SHP77 (cell line): ENCODE results near the gene HS3ST3B1.
A peak's percentile ranks its signal among the peaks of the same experiment; 100 is the strongest.

ENCODE experiments used
- DNase-seq, 2 experiments: peaks; one replicate each; lab custom pipeline; 2025; lab: John Stamatoyannopoulos, UW

The HS3ST3B1 gene

DNA sequence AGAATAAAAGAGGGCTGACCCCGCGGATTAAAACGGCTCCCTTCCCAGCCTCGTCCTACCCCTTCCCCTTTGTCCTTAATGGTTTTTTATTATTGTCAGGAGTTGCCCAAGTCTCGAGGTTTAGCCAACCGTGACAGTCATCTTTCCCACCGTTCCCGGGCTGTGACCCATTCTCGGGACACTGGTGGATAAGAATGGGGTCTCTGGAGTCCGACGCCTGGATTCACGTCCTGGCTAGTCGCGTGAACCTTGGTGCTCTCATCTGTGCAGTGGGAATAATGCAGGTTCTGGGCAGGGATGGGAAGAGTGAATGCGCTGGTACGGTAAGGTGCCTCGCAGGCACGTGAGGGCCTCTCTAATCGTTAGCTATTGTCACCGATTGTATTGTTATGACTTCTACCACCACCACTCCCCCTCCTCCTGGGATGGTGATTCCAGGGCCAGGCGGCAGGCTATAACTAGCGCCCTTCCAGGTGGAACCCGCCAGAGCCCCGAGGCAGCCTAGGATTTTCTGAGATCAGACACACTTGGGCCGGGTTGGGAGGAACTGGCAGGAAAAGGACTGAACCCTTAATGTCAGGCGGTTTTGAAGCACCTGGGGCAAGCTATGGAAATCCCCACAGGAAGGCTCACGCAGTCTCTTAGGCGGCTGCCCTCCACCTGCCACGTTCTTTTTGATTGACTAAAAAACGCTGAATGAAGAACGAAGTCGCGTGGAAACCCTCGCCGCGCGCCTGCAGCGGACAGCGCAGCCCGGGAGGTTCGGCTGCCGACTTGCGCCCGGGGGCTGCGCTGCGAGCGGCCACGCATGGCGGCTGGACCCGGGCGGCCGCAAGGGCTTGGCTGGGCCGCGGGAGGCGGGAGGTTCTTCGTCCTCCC, 2.7 kb downstream of the HS3ST3B1 start:
- DNase-seq, result no peak

DNA sequence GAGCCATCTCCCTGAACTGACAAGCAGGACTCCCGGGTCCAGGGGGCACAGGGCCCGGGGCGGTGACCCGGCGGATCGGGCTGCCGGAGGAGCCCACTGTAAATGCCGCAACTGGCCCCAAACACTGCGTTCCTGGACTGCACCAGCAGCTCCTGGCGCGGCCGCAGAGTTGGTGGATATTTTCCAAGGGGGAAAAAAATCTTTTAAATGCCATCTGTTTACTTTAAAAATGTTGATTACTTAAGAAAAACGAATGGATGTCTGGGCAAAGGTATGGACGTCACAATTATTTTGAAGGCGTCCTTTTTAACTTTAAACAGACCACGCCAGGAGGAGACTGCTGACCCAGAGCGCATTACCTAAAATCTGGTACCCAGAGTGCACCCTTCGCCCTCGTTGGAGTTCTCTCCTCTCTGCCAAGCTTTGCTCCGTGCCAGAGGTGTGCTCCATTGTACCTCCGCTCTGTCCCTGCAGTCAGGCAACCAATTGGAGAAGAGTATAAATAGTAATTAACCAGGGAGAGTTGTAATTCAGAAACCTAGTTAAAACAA, 3.4 kb downstream of the HS3ST3B1 start:
- no peak for DNase-seq

DNA sequence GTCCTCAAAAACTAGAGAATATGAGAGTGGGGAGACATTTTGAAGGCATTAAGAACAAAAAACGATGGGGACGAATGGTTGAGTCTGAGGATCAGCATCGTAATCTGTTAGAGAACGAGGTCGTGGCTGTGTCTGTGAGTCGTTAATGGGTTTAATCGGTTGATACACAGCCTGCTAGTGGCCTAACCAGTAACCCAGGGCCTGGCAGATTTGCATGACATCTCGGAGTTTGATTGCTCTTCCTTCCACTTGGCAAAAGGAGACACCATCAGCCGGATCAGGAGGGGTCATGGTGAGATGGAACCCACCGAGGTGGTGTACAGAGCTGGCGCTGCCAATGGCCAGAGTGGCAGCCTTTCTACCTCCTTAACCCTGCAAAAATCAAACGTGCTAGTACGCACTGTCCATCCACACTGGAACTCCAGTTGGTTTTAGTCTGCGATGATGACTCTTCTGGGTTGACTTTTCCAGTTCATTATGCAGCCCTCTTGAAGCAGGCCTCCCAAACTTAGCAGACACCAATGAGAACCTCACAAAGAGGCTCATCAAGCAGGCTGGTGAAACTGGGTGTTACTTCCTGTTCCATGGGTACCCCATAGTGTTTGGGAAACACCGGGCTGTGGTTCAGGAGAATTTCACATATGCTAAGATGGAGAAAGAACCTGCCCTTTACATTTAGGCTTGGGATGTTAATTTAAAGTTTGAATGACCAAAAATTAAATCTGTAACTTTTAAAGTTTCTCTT, 4.1 kb downstream of the HS3ST3B1 start:
- no peak for DNase-seq

DNA sequence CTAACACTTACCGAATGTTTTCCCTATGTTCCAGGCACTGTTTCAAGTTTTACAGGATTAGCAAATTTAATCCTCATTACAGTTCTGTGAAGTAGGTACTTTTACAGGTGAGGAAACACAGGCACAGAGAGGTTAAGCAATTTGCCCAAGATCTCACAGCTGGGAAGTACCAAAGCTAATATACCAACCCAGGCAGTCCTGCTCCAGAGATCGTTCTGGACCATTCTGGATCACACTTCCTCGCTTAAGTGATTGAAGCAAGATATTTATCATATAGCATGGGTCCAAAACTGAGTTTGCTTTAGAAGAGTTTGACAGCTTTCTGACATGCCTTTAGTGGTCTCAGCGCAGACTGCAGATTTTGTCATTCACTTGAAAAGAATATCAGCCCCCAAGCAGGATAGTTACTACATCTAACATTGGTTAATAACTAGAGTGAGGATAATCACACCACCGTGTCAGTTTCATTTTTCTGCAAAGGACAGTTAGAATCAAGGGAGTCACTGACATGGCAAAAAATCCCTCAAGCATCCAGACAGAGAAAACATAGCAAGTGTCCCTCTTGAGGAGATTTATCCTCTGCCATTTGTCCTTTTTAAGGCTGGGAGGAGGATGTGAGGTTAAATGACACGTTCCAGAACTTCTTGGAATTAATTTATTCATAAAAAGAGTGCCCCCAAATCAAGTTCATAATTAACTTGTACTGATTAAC, 5.1 kb downstream of the HS3ST3B1 start:
- no peak for DNase-seq

DNA sequence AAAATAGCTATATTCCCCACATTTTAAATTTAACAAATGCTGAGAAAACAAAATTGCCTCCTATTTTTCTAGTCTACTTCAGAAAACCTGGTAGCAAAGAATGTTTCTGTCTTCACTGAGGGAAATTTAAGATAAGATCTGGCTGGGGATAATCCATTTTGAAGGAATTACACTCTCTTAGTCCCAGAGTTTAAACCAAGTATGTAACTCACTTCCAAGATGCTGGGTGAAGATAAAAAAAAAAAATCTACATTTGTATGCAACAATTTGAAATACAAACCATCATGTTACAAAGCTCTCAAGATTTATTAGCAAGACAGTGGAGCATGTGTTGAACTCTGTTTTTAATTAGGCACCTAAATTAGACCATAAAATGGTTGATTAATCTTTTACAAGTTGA, 5.7 kb downstream of the HS3ST3B1 start:
- no peak for DNase-seq

DNA sequence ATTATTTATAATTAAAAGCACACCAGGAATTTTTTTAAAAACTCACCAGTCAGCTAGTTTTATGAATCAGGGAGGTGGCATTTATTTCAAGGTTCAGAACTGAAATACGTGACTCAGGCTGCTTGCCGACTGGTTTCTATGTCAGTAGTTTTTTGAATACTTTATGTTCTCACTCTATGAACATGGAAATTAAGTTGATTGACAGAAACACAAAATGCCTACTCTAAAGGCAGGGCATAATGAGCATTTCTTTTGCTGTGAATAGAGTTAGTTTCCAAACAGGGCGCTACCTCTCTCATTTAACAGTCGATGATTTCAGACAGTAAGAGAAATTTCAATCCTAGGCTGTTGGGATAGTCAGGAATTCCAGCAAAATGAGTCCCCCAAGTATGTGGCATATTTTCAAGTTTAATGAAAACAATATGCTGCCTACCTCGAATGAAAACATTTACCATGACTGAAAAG, 6.7 kb downstream of the HS3ST3B1 start:
- DNase-seq, result no peak

DNA sequence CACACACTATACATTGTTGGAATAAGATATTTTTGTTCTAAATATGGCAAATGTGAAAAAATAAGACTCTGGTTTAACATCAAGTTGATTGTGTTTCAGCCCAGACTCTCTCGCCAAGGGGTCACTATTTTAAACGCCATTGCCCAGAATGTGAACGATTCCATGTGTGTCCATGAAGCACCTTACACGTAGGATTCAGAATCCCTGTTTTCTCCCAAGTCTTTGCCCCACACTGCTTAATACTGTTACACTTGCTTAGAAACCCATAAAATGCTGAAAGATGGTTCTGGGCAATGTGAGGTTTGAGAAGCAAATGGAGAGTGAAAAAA, 7.7 kb downstream of the HS3ST3B1 start:
- peak; percentile 54 to 76 for DNase-seq

DNA sequence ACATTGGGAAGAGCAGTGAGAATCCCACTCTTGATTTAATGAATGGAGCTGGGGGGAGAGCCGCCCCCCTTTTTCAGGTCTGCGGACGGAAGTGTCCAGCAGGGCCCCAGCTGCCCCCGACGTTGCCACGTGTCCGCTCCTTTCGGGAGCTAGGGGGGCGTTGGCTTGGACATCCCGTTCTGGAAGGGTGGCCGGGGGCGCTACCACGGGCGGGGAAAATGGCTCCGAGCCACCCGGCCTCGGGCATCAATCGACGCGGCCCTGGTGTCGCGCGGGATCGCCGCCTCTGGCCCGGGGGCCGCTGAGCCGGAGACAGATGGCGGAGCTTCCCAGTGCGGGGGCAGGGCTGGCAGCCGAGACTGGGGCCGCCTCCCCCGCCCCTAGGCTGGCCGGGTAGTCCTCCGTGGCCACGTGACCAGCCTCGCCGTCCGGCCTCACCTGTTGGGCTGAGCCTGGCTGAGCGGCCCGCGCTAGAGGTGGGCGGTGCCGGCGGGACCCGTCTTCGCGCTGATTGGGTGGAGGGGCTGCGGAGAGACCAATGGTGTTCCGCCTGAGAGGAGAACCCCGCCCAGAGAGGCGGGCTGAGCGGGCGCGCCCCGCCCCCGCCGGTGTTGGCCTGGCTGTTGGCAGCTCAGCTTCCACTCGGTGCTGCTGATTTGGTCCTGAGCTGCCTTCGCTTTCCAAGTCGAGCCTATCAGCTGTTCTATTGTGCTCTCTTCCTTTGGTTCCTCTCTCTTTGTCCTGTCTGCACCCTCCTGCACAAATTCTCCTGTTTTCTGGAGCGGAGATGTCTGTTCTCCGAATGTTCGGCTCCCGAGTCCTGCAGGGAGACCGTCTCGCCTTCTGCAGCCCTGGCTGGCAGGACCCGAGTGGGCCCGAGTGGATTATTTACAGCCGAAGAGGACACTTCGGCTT, 8.3 kb downstream of the HS3ST3B1 start:
- peak; percentile 97 to 98 for DNase-seq

DNA sequence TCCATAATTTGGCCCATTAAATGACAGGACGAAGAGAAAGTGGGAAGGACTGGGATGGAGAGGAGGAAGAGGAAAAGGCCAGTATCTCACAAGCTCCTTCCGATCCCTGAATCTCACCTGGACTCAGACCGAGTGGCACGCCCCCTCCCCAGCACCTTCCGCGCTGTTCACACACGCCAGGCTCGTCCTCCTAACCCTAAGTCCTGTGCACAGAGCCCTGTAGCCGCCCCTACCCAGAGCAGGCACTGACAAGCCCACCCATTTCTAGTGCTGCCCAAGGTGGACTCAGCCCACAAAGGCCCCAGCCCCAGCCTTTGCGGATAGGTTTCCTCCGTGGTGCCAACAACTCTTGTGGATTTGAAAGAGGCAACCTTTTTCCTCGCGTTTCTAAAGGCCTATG, 9.2 kb downstream of the HS3ST3B1 start:
- no peak for DNase-seq

DNA sequence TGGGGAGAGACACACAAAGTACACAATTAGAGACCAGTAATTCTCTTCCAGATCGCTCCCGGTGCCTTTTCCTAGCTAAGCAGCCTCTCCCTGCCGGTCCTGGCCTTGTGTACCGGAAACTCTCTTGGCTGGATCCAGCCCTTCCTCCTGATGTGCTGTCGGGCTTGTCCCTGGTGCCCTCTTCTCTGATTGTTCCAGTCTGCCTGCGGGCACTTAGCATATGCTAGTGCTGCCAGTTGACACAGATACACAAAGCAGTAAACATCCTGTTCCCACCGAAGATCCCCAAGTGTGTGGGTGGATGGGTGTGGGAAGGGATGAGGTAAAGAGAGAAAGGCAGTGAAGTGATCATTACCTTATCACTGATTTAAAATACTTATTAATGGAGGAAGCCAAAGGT, 9.7 kb downstream of the HS3ST3B1 start:
- DNase-seq, result peak in 1 of 2 experiments; percentile 19

DNA sequence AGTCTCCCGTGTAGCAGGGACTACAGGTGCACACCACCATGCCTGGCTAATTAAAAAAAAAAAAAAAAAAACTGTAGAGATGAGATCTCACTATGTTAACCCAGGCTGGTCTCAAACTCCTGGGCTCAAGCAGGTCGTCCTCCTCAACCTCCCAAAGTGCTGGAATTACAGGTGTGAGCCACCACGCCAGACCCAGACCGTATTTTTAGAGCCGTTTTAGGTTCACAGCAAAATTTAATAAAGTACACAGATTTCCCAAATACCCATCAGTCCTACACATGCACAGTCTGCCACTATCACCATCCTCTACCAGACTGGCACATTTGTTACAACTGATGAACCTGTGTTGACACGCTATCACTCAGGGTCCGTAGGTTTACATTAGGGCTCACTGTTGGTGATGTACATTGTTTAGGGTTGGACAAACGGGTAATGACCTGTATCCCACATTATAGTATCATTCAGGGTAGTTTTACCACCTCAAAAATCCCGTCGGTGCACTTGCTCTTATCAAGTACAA, 10.4 kb downstream of the HS3ST3B1 start:
- DNase-seq, result no peak

DNA sequence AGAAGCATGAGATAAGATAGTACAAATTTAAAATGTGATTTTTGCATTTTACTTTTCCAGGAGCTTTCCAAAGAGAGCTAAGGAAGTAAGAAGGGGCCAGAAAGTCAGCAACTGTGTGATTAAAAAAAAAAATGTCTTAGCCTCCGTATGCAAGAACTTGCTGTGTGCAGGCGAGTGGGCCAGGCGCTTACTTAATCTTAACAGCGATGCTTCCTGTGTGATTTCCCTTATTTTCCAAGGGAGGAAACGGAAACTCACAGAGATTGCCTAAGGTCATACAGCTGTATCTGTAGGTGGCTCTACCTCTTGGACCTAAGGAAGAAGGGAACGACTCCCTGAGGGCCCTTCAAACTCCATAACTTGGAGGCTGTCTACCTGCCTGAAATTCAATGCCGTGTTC, 11.1 kb downstream of the HS3ST3B1 start:
- DNase-seq, result no peak

DNA sequence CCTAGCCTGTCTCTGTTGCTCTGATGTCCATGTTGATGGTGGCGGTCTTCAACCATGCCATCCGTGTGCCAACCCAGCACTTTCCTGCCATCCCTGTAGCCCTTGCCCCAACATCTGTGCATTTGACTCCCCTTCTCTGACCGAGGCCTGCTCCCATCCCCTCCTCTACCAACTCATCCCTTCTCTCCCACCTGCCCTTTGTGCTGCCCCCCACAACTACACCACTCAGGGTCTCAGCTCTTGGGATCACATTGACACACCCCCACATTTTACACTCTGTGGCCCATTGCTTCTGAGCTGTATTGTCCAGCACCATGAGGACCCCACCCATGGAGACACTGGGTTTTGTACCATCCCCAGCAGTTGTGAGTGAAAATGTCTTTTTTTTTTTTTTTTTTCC, 11.6 kb downstream of the HS3ST3B1 start:
- DNase-seq, result no peak

DNA sequence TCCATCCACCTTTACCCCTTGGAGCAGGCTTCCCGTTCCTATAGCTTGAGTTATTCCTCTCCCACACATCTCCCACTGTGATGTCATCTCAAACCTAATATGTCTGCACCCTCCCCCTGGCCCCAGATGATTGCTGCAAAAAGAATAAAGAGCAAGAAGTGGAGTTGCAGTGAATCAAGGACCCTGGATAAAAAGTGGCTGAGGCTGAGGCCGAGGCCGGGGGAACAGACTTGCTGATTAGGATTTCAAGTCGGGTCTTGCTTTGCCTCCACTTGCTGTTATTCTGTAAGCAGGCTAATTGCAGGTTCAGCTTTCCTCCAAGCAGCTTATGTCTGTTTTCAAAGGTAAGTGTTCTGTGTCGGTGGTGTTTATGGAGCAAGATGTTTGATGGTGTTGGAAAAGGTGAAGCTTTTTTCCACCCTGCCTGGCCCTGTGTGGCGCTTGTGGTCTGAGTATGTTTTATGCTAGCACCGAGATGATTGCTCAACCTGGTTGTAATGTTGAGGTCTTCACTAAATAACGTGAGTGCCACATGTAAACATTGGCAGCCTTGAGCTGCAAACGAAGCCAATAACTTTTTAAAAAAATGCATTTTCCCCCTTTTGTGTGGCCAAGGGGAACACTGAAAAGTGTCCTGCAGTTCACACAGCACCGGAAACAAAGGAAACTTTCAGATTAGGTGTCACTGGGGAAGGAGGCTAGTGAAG, 15.4 kb downstream of the HS3ST3B1 start:
- DNase-seq, result no peak

DNA sequence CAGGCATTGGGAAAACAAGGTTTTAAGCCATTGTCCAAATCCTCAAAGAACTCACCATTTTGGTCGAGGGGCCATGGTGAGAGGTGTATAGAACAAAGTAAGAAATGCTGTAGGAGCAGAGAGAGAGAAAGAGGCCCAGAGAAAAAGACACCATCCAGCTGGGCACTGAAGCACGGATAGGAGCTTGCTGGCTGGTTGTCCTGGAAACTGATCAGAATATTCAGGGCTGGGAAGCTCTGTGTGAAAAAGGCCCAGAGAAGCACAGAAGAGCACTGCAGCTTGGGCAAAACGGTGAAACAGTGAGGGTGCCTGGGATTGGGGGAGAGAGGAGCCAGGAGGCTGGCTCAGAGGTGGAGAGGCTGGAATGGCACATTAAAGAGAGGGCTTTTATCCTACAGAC, 16.5 kb downstream of the HS3ST3B1 start:
- DNase-seq, result no peak

DNA sequence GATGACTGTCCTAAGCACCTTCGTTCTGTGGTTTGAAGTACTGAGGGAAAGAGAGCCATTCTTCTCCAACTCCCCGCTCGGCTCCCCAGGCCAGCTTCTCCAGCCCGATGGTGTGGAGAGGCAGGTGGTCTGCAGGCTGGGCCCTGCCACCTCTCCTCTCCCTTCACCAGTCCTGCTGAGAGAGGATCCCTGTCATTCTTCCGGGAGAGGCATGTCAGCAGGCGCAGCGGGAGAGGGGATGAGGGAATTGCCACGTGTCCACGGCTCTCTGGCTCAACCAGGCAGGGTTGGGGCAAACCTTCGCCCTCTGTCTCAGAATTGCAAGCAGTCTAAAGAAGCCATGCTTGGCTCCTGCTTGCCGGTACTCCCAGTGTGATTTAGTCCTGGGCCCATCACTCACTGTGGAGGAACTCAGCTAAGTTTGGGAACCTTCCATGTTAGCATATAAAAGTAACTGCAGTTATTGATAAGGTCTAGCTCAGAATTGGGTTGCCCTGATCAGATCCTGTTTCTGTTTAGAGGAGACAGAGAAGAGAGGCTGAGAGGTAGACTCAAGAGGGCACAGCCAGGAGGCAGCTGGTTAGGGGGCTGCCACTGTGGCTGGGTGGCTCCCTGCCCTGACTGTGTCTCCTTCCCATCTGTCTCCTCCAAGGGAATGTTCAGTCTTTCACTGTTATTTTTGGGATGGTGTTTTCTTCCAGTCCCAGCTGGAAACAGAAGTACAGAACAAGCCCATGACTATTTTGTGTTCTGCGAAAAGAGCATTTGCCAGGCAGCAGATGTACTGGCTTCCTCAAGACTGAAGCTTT, 17.4 kb downstream of the HS3ST3B1 start:
- DNase-seq, result no peak

DNA sequence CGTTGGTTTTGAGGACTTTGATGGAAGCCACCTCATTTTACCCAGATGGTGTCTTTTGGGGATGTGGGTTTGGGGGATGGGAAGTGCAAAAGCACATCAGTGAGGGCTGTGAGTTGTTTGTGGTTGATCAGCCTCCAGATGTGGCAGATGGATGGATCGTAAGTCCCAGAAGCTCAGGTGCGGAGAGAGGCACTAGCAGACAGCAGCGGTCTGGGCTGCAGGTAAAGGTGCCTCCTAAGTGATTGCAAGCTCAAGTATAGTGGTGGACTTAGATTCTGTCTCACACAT, 18.0 kb downstream of the HS3ST3B1 start:
- DNase-seq, result no peak

DNA sequence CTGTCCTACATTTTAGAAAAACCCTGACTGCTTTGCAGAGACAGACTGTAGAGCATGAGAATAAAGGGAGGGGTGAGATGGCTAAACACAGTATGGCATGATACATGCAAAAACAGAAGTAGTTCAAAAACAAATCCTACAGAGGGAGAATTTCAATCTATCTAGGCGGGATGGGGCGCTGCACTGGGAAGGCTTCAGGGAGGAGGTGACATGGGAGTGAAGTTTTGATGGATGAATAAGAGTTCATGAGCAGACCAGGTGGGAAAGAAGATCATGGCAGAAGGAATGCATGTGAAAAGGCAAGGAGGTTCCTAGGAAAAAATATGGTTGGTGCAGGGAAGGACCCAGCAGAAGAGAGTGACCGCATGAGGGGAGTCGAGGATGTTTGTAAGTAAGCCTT, 19.2 kb downstream of the HS3ST3B1 start:
- no peak for DNase-seq

DNA sequence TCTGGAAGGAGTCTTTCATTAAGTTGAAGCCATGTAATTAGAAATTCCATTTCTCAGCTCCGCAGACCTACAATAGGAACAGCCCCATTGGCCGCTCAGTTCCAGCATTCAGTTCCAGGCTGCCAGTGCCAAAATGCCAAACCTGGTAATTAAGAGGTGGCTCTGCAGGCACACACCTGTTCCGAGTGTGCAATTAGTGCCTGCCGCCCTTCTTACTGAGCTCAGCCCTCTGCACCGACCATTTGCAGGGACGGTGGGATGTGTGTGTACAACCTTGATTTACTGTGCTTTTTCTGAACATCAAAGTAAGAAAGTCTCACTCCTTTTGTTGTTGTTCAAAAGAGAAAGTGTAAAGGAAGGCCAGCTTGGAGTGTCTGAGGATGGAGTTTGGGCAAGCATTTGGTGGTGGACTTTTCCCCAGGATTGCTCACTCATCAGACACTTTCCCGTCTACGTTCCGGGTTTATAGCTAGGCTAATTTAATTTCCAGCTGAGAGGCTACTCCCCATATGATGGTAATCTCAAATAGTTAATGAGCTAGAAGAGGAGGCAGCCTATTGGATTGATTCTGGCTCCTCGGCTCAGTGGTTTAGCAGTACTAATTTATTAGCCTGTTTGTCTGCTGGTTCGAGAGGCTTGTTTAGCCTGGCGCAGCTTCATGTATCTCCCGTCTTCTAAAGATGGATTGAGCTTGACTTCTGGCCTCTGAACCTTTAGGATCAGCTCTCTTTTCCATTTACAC, 20.0 kb downstream of the HS3ST3B1 start:
- no peak for DNase-seq
